ENCODE results near the gene TRNAU1AP.
"Not testable (repeated sequence)": the region's sequence is repeated elsewhere in the genome, so short reads cannot be mapped to it uniquely, and the experiment has no call there.

TRNAU1AP gene

DNA sequence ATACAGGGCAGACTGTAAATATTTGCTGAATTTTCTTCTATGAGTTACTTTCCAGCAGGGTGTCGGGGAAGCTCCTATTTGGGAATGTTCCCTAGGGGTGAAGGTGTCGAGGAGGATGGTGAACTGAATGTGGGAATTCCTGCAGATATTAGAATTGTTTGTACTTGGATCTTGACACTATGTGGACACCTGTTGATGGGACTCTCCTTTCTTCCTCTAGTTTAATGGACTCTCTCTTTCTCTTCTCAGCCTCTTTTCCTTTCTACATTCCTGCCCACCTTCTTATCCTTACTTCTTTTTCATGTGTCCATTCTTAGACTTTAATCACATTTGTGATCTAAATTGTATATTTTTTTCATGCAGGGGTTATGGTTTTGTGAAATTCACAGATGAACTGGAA, 14.0 kb downstream of the TRNAU1AP start:
- DNase-seq (ENCODE audit: low spot score): no peak

DNA sequence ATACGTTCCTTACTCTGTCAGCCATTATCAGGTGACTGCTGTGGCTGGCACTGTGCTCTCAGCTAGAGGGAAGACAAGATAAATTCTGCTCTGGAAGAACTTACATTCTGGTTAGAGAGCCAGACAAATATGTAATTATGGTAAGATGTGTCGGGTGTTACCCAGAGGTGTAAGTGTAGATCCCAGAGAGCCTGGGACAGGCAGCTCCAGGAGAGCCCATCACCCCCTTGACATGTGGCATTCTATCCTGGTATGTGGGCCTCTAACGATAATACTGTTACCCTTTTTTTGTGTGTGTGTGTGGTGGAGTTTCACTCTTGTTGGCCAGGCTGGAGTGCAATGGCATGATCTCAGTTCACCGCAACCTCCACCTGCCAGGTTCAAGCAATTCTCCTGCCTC, 19.0 kb downstream of the TRNAU1AP start:
- TF ChIP-seq, protein P1, sequence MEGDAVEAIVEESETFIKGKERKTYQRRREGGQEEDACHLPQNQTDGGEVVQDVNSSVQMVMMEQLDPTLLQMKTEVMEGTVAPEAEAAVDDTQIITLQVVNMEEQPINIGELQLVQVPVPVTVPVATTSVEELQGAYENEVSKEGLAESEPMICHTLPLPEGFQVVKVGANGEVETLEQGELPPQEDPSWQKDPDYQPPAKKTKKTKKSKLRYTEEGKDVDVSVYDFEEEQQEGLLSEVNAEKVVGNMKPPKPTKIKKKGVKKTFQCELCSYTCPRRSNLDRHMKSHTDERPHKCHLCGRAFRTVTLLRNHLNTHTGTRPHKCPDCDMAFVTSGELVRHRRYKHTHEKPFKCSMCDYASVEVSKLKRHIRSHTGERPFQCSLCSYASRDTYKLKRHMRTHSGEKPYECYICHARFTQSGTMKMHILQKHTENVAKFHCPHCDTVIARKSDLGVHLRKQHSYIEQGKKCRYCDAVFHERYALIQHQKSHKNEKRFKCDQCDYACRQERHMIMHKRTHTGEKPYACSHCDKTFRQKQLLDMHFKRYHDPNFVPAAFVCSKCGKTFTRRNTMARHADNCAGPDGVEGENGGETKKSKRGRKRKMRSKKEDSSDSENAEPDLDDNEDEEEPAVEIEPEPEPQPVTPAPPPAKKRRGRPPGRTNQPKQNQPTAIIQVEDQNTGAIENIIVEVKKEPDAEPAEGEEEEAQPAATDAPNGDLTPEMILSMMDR (IDR thresholded peaks at IDR 0.05; ENCODE audit: extremely low read depth, missing control alignments): no peak
- no peak for DNase-seq (ENCODE audit: low spot score)

More for the DNA sequence above, 14.0 kb downstream of the TRNAU1AP start:
- TF ChIP-seq, protein P1 (IDR thresholded peaks at IDR 0.05; ENCODE audit: extremely low read depth, missing control alignments): no peak

DNA sequence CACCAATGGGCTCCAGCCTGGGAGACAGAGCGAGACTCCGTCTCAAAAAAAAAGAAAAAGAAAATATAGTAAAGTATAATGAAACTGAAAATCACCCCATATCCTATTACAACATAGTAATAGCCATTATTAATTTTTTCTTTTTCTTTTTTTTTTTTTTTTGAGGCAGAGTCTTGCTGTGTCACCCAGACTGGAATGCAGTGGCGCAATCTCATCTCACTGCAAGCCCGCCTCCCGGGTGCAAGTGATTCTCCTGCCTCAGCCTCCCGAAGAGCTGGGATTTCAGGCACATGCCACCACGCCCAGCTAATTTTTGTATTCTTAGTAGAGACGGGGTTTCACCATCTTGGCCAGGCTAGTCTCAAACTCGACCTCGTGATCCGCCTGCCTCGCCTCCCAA, 20.0 kb downstream of the TRNAU1AP start:
- not testable (repeated sequence) for DNase-seq (ENCODE audit: low spot score)

DNA sequence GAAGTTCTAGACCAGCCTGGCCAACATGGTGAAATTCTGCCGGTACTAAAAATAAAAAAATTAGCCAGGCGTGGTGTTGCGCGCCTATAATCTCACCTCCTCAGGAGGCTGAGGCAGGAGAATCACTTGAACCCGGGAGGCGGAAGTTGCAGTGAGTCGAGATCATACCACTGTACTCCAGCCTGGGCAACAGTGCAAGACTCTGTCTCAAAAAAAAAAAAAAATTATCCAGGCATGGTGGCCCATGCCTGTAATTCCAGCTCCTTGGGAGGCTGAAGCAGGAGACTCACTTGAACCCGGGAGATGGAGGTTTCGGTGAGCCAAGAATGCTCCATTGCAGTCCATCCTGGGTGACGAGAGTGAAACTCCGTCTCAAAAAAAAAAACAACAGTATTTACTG, 20.7 kb downstream of the TRNAU1AP start:
- TF ChIP-seq, protein P1 (IDR thresholded peaks at IDR 0.05; ENCODE audit: extremely low read depth, missing control alignments): no peak
- DNase-seq (ENCODE audit: low spot score): no peak

DNA sequence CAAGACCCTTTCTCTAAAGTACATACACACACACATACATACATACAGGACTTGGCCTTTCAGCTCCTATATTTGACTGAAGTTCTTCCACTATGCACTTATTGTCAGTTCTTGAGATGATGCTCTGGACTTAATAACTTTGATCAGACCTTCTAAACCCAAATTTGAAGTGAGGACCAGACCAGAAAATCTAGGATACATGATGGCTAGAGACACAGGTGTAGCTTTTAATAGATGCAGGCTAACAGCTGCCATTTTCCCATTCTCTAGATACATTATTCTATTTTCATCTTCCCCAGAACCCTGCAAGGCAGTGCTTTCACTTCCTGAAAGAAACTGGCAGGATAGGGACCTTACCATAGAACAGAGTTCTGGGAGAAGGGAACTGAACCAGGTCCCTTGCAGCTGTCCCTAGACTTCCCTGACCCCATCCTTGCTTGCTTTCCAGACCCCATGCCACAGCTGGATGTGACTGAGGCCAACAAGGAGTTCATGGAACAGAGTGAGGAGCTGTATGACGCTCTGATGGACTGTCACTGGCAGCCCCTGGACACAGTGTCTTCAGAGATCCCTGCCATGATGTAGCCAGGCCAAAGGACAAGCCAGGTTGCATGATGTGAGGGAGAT, 24.3 kb downstream of the TRNAU1AP start:
- TF ChIP-seq, protein P1 (IDR thresholded peaks at IDR 0.05; ENCODE audit: extremely low read depth, missing control alignments): no peak
- DNase-seq (ENCODE audit: low spot score): no peak

DNA sequence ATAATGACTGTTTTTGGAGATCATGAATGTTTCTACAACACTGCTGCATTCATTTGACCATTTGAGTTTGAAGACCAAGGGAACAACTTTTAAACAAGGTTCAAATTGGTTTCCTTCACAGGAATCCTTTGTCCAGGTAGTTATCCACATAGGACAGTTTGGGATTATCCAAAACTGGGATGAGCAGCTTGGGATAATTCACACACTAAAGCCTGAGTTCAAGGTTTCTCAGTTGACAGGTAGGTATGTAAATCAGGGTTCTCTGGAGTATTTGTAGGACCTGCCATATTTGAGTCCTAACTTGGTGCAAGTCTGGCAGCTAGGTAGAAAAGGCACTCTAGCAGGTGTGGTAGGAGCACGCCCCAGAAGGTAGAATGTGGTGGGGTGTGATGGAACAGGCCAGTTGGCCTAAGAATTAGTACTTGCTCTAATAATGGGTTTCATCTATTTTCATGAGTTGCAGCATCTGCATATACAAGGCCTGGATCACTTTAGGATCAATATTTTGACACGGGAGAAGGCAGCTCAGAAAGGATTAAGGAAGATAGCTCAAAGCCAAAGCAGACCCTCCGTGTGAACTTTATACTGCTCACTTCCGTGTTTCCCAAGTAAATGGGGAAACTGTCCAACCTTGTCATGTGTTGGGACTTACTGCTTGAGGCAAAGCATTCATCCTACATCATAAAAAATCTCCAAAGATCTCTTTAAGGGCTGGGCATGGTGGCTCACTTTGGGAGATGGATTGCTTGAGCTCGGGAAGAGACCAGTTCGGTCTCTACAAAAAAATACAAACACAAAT, 25.1 kb downstream of the TRNAU1AP start:
- no peak for DNase-seq (ENCODE audit: low spot score)
- TF ChIP-seq, protein P1 (IDR thresholded peaks at IDR 0.05; ENCODE audit: extremely low read depth, missing control alignments): no peak

DNA sequence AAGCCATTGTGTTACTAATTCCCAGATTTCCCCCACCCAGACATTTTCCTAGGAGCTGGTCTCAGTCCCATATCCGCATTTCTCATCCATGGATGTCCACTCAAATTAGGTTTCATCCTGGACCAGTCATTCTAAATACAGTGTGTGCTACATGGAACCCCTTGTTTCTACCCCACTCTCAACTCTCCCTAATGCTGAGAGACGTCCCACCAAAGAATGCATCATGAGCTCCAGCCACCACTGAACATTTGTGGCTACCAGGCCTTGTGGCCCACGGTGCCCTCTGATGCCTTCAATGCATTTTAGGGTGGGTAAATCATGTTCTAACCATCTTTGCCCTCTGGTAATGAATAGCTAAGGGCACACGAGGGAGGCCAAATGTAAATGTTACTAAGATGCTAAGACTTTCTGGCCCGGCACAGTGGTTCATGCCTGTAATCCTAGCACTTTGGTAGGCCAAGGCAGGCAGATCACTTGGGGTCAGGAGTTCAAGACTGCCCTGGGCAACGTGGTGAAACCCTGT, 25.9 kb downstream of the TRNAU1AP start:
- TF ChIP-seq, protein P1 (IDR thresholded peaks at IDR 0.05; ENCODE audit: extremely low read depth, missing control alignments): no peak
- DNase-seq (ENCODE audit: low spot score): no peak
